OCI-LY3 (cell line): Measurements from ENCODE around the gene FGG.

Experiments
- H2AFZ ChIP-seq: fragments of 200-600, 300-600 bp; shearing (Covaris generic); 2 replicates; pipeline ENCODE4 v1.6.0; 2014; ENCODE audit warnings: antibody characterized with exemption, low read depth, low read length
- H3K27ac ChIP-seq: fragments of 200-600, 300-600 bp; sonication (generic); 2 replicates; pipeline ENCODE4 v1.5.1; 2014; ENCODE audit warnings: mild to moderate bottlenecking, low read length, moderate library complexity, mixed read lengths
- H3K27me3 ChIP-seq: fragments of 200-600, 300-600 bp; sonication (generic); 2 replicates; pipeline ENCODE4 v1.6.1; 2014; ENCODE audit warnings: low read depth, low read length, mixed read lengths
- H3K36me3 ChIP-seq: fragments of 200-600, 300-600 bp; sonication (generic); replicated peaks from 2 replicates; pipeline ENCODE3; 2014; ENCODE audit warnings: low read depth, low read length, mixed read lengths
- H3K4me1 ChIP-seq: fragments of 300-600, 200-600 bp; sonication (generic); 2 replicates; pipeline ENCODE4 v1.6.1; 2014; ENCODE audit warnings: low read length, mixed read lengths
- H3K4me2 ChIP-seq: fragments of 200-600, 300-600 bp; sonication (generic); 2 replicates; pipeline ENCODE4 v1.6.1; 2014; ENCODE audit warnings: low read length, mixed read lengths
- H3K4me3 ChIP-seq: fragments of 300-600, 200-600 bp; sonication (generic); 2 replicates; pipeline ENCODE4 v1.5.1; 2014; ENCODE audit warnings: antibody characterized with exemption, mild to moderate bottlenecking, low read length, moderate library complexity
- H3K79me2 ChIP-seq: fragments of 300-600, 200-600 bp; shearing (Covaris generic); 2 replicates; pipeline ENCODE4 v1.6.1; 2014; ENCODE audit warnings: mild to moderate bottlenecking, low read length, mixed read lengths
- H3K9ac ChIP-seq: fragments of 300-600, 200-600 bp; shearing (Covaris generic); 2 replicates; pipeline ENCODE4 v1.6.0; 2014; ENCODE audit warnings: mild to moderate bottlenecking, low read length, moderate library complexity
- H3K9me3 ChIP-seq: fragments of 200-600, 300-600 bp; shearing (Covaris generic); 2 replicates; pipeline ENCODE4 v1.6.1; 2014; ENCODE audit warnings: low read length, mixed read lengths; ENCODE audit not compliant: insufficient read depth
- H4K20me1 ChIP-seq: fragments of 200-600, 300-600 bp; sonication (generic); 2 replicates; pipeline ENCODE4 v1.6.1; 2016; ENCODE audit warnings: low read length, mixed read lengths; ENCODE audit not compliant: insufficient read depth
- CTCF ChIP-seq: fragments of 200-600, 300-600 bp; sonication (generic); IDR thresholded peaks from 2 replicates; pipeline ENCODE4 v1.5.1; 2014; ENCODE audit warnings: antibody characterized with exemption, low read length, low read depth
- EZH2phosphoT487 ChIP-seq: fragments of 200-600 bp; shearing (Covaris generic); IDR thresholded peaks from 2 replicates; pipeline ENCODE4 v1.6.1; 2018; ENCODE audit warnings: antibody characterized with exemption, mixed run types, low read depth

FGG gene

GRCh38 chr4:154630324-154630723 lies 17.9 kb upstream of the FGG start:
- Histone ChIP-seq H3K4me2 (no peak overlapping the region), H3K9ac (no peak overlapping the region), H3K4me3 (no peak overlapping the region), H3K79me2 (no peaks in the 10 kb centered on the region), H3K36me3 (no peaks in the 10 kb centered on the region), H3K4me1 (peaks cover 5% of the 10 kb centered on the region; the same call in 1 of the 2 replicates), H3K9me3 (no peaks in the 10 kb centered on the region), H3K27ac (no peak overlapping the region), H4K20me1 (no peaks in the 10 kb centered on the region), H3K27me3 (peaks cover 22% of the 10 kb centered on the region), H2AFZ (no peak overlapping the region)
- no peak for TF ChIP-seq CTCF
- no peak for TF ChIP-seq EZH2phosphoT487

- no peaks in the 10 kb centered on the region for H3K79me2 ChIP-seq
- TF ChIP-seq EZH2phosphoT487, result no peak
- TF ChIP-seq CTCF, result no peak
- H3K4me2 ChIP-seq, result no peak overlapping the region
- no peak overlapping the region for H2AFZ ChIP-seq
- H3K27ac ChIP-seq, result no peak overlapping the region
- peaks cover 11% of the 10 kb centered on the region for H3K27me3 ChIP-seq
- H4K20me1 ChIP-seq, result no peaks in the 10 kb centered on the region
- no peaks in the 10 kb centered on the region for H3K36me3 ChIP-seq
- no peak overlapping the region for H3K9ac ChIP-seq
- no peaks in the 10 kb centered on the region for H3K9me3 ChIP-seq
- H3K4me1 ChIP-seq, result peaks cover 5% of the 10 kb centered on the region; the same call in 1 of the 2 replicates
- no peak overlapping the region for H3K4me3 ChIP-seq
Measured at GRCh38 chr4:154626793-154627484, 14.5 kb upstream of the FGG start.

- no peak for TF ChIP-seq EZH2phosphoT487
- TF ChIP-seq CTCF, result no peak
- Histone ChIP-seq H3K27me3 (peaks cover 3% of the 10 kb centered on the region; the same call in 1 of the 2 replicates), H2AFZ (no peak overlapping the region), H3K9me3 (no peaks in the 10 kb centered on the region), H4K20me1 (no peaks in the 10 kb centered on the region), H3K4me3 (no peak overlapping the region), H3K9ac (no peak overlapping the region), H3K4me2 (no peak overlapping the region), H3K36me3 (no peaks in the 10 kb centered on the region), H3K4me1 (peaks cover 5% of the 10 kb centered on the region; the same call in 1 of the 2 replicates), H3K79me2 (no peaks in the 10 kb centered on the region), H3K27ac (no peak overlapping the region)
Measured at GRCh38 chr4:154625971-154626370, 13.5 kb upstream of the FGG start.

GRCh38 chr4:154623995-154624394 lies 11.5 kb upstream of the FGG start:
- no peak overlapping the region for H3K4me3 ChIP-seq
- peaks cover 5% of the 10 kb centered on the region; the same call in 1 of the 2 replicates for H3K4me1 ChIP-seq
- H4K20me1 ChIP-seq, result no peaks in the 10 kb centered on the region
- H3K36me3 ChIP-seq, result no peaks in the 10 kb centered on the region
- TF ChIP-seq EZH2phosphoT487, result no peak
- no peak for TF ChIP-seq CTCF
- no peaks in the 10 kb centered on the region for H3K9me3 ChIP-seq
- no peak overlapping the region for H3K4me2 ChIP-seq
- H3K27ac ChIP-seq, result no peak overlapping the region
- H3K27me3 ChIP-seq, result no peaks in the 10 kb centered on the region
- no peak overlapping the region for H2AFZ ChIP-seq
- no peaks in the 10 kb centered on the region for H3K79me2 ChIP-seq
- no peak overlapping the region for H3K9ac ChIP-seq
